Neuron (in vitro differentiated cells): ENCODE data around the gene BBS4.
"Not testable (repeated sequence)": the region's sequence is repeated elsewhere in the genome, so short reads cannot be mapped to it uniquely, and the experiment has no call there.

ENCODE experiments used
- H2AFZ ChIP-seq: one replicate; pipeline ENCODE4 v1.6.1; 2013; ENCODE audit warnings: low read depth, mild to moderate bottlenecking, inconsistent platforms, low read length, moderate library complexity
- H3K27me3 ChIP-seq: one replicate; pipeline ENCODE4 v1.6.1; 2013; ENCODE audit warnings: low read length; ENCODE audit not compliant: insufficient read depth
- H3K36me3 ChIP-seq: one replicate; pipeline ENCODE4 v1.6.1; 2013; ENCODE audit warnings: low read length; ENCODE audit not compliant: insufficient read depth
- H3K4me1 ChIP-seq: one replicate; pipeline ENCODE4 v1.6.1; 2013; ENCODE audit warnings: low read length; ENCODE audit not compliant: insufficient read depth
- H3K4me3 ChIP-seq: 2 replicates; pipeline ENCODE4 v1.5.1; 2013; ENCODE audit warnings: mild to moderate bottlenecking, low read length, moderate library complexity
- H3K9me3 ChIP-seq: one replicate; pipeline ENCODE4 v1.6.1; 2013; ENCODE audit warnings: low read length

BBS4 gene, protein sequence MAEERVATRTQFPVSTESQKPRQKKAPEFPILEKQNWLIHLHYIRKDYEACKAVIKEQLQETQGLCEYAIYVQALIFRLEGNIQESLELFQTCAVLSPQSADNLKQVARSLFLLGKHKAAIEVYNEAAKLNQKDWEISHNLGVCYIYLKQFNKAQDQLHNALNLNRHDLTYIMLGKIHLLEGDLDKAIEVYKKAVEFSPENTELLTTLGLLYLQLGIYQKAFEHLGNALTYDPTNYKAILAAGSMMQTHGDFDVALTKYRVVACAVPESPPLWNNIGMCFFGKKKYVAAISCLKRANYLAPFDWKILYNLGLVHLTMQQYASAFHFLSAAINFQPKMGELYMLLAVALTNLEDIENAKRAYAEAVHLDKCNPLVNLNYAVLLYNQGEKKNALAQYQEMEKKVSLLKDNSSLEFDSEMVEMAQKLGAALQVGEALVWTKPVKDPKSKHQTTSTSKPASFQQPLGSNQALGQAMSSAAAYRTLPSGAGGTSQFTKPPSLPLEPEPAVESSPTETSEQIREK

DNA sequence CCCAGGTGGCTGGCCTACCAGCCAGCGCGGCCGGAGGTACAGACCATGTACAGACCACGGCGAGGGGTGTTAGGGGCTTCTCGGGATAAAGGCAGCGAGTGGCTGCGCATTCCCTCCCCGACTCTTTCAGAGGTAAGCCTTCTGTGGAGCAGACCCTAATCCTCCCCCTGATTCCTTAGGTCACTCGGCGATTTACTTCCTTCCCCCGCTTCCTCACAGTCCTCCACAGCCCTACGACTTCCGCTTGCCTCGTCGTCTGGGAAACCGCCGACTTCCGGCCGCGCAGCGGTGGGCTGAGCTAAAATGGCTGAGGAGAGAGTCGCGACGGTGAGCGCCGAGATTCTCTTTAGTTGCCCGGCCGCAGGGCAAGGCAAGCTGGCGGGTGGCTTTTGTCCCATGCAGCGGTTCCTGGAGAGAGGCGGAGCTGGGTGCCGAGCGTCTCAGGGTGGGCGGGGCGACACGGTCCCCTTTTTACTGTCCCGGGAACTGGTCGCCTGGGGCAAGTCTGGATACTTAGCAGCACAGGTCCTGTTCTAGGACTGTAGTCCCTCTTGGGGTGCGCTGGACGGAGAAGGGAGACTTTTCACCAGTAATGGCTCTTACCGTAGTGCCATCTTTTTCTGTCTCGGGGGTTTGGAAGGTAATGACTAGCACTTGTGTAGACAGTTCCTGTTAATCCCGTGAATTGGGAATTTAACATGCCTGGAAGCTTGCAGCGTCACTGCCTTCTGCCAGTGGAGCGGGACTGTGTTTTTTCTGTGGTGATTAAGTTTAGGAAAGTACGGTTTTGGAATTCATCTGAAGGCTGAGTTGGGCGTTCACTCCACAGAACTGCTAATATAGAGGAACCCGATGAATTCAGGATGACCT lies at the start of gene BBS4, which contains the start of gene HIGD2B:
Gene BBS4 (plus strand): TSS at position 283 of the 870 bp plus-strand sequence. CDS start 21 bp downstream, at position 304.
Gene HIGD2B (minus strand): TSS at position 258 of the 870 bp plus-strand sequence. CDS start 9,808 bp downstream, outside the sequence.
- peak within 1 kb of the TSS; percentile 71 for H3K4me3 ChIP-seq
- no peaks in the 10 kb centered on the region for H3K9me3 ChIP-seq
- H2AFZ ChIP-seq: peak within 1 kb of the TSS; percentile 99
- H3K4me1 ChIP-seq: peaks cover 6% of the 10 kb centered on the region
- H3K36me3 ChIP-seq: no peaks in the 10 kb centered on the region
- H3K27me3 ChIP-seq: no peaks in the 10 kb centered on the region

DNA sequence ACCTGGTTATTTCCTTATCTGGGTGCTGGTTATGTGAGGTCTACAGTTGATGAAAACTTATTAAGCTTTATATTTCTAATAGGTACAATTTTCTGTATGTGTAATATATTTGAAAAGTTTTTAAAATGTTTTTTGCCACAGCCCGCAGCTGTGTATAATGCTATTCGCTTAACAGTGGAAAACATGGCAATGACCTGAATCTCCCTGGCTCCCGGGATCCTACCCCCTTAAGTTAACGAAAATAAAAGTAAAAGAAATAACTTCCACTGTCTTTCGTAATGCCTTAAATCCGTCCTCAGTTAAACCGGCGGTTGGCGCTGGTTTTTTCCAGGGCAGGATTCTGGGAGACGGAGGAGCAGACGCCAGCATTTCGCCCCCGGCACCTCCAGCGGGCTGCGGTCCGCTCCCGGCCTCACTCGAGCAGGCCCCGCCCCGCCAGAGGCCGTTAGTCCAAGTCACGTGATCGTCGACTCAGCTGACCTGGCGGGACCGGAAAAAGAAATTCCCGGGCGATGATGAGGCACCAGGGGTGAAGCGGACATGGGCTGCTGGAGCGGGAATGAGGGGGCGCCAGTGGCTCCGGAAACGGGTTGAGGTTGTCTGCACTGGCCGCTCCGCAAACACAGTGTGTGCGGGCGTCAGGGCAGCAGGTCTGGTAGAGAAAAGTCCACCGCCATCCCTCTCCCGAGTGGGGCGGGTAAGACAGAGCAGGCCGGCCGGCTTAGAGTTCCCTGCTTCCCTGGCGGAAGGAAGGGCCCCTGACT lies 49.3 kb upstream of the BBS4 start:
- peak overlapping the region; percentile 53 for H3K4me3 ChIP-seq
- not testable (repeated sequence) for H3K9me3 ChIP-seq, H3K27me3 ChIP-seq

DNA sequence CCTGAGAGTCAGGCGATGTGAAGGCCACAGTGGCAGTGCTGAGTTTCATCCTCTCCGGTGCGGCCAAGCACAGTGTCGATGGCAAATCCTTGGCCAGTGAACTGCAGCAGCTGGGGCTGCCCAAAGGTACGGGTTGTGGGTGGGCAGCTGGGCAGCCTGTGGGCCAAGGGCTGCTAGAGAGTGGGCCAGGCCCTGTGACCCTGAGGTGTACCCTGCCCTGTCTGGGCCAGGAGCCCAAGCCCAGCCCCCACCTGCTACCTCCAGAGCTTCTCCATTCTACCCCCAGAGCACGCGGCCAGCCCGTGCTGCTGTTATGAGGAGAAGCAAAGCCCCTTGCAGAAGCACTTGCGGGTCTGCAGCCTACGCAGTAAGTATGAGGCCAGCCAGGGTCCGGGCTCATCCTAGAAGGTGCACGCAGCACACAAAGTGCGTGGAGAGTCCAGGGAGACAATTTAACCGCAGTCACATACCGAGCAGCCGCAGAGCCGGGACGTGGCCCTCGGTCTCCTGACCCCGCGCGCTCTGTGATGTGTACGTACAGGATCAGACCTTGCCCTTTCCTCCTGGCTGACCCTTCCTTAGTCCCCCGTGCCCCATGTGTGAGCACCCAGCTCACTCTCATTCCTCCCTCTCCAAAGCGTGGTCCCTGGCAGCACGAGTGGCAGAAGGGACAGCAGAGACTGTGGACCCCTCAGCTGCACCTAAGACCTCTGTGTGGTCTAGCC lies 46.1 kb upstream of the BBS4 start:
- not testable (repeated sequence) for H3K4me3 ChIP-seq, H3K36me3 ChIP-seq, H3K27me3 ChIP-seq, H2AFZ ChIP-seq, H3K4me1 ChIP-seq, H3K9me3 ChIP-seq

More for the DNA sequence above, 49.3 kb upstream of the BBS4 start:
- not testable (repeated sequence) for H2AFZ ChIP-seq, H3K4me1 ChIP-seq, H3K36me3 ChIP-seq

DNA sequence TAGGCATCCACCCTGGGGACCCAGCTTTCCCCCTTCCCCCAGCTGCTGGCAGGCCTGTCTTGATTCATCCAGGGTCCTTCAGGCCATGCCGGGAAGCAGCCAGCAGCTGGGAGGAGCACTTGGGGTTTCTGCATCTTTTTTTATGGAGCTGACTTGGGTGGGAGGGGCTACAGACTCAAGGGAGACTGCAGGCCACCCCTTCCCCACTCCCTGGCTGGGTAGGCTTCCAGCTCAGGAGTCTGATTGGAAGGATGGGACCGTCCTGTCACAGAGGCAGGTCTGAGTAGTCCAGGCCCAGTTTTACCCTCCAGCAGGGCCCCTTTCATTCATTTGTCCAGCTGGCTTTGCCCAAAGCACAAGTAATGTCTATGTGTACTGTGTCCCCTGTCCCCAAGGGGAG lies 43.7 kb upstream of the BBS4 start:
- H2AFZ ChIP-seq, H3K27me3 ChIP-seq, H3K4me3 ChIP-seq, H3K4me1 ChIP-seq, H3K36me3 ChIP-seq, H3K9me3 ChIP-seq: not testable (repeated sequence)

DNA sequence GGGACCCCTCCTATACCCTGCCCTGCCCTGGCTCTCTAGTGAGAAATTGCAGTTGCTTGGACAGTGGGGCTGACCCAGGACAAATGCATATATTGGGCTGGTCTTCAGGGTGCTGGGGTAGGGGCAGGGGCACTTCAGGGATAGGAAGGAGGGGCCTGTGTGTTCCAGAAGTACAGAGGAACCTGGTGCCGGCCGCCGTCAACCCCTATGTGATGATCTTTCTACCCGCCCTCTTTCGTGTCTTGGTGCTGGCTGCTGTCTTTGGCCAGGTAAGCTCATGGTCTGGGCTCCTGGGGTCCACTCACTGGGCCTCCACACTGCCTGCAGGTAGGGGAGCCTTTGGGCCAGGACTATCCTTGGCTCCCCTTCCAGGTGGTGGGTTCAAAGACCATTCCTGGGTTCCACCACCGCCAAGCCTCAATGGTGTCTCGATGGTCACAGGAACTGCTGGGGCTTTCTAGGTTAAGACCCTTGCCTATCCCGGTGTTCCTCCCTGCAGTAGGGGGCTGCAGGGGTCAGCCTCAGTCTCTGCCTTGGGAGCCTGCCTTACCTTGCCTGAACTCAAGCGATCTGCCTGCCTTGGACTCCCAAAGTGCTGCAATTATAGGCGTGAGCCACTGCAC lies 37.3 kb upstream of the BBS4 start:
- H3K4me1 ChIP-seq, H3K4me3 ChIP-seq, H2AFZ ChIP-seq, H3K9me3 ChIP-seq, H3K27me3 ChIP-seq, H3K36me3 ChIP-seq: not testable (repeated sequence)

DNA sequence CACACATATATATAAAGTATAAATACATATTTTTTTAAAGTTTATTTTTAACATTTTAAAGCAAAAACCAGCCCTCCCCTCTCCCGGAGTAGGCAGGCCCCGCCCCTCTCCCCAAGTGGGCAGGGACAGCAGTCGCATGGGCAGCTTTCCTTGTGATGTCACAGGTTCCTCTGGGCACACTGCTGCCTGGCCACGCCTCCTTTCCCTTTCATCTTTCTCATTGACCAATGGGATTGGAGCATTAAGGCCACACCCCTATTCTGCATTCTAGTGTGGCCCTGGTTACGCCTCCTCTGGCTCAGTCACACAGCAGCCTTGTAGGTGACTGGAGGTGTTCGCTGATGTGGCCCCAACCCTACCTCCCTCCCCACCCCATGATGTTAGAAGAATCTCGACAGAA lies 31.6 kb upstream of the BBS4 start, which contains the start of gene GOLGA6B:
Gene GOLGA6B (plus strand): TSS at position 301 of the 400 bp plus-strand sequence. CDS start 41 bp downstream, at position 342.
- not testable (repeated sequence) for H3K27me3 ChIP-seq, H3K36me3 ChIP-seq, H3K4me1 ChIP-seq, H2AFZ ChIP-seq, H3K9me3 ChIP-seq, H3K4me3 ChIP-seq

DNA sequence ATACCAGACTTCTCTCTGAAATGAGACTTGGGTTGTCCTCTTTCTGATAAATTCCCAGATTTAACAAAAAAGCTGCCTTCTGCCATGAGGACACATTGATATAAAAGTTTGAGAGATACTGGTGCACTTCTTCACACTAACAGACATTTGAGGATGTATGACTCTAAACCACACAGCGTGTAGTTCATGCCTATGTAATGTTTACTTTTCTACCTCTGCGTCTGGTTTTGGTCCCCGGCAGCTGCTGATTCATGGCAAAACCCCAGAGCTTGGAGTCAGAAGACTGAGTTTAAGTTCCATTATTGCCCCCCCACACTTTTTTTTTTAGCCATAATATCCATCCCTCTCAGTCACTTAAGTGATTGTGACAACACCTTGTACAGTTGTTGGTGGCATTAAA lies 30.0 kb upstream of the BBS4 start:
- not testable (repeated sequence) for H3K36me3 ChIP-seq, H3K9me3 ChIP-seq, H3K4me3 ChIP-seq, H2AFZ ChIP-seq, H3K4me1 ChIP-seq, H3K27me3 ChIP-seq

DNA sequence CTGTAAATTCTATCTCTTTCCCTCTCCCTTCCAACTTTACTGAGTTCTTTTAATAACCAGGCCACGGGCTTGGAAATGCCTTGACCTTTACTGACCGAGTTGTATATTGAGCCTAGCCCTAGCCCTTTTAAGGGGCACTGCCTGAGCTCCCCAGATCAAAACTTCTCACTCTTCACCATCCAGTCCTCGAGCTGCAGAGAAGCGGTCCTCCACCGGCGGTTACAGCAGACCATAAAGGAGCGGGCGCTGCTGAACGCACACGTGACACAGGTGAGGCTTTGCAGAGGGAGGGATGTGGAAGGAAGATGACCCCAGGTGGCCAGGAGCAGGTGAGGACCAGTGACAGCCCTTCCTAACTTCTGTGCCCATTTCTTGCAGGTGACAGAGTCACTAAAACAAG lies 24.9 kb upstream of the BBS4 start:
- H3K36me3 ChIP-seq, H3K4me1 ChIP-seq, H2AFZ ChIP-seq, H3K4me3 ChIP-seq, H3K9me3 ChIP-seq, H3K27me3 ChIP-seq: not testable (repeated sequence)

DNA sequence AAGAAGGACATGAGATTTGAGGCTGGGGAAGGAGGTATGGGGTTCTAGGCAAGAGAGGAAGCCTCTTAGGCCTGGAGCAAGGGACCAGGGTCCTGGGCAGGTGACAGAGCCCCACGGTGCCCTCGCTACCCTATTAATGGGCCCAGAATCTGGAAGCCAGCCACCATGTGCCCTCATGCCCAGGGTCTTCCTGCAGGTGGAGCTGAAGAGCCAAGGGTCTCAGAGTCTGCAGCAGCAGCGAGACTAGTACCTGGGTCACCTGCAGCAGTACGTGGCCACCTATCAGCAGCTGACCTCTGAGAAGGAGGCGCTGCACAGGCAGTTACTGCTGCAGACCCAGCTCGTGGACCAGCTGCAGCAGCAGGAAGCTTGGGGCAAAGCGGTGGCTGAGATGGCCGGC lies 22.1 kb upstream of the BBS4 start:
- not testable (repeated sequence) for H3K4me1 ChIP-seq, H3K27me3 ChIP-seq, H2AFZ ChIP-seq, H3K9me3 ChIP-seq, H3K4me3 ChIP-seq, H3K36me3 ChIP-seq

DNA sequence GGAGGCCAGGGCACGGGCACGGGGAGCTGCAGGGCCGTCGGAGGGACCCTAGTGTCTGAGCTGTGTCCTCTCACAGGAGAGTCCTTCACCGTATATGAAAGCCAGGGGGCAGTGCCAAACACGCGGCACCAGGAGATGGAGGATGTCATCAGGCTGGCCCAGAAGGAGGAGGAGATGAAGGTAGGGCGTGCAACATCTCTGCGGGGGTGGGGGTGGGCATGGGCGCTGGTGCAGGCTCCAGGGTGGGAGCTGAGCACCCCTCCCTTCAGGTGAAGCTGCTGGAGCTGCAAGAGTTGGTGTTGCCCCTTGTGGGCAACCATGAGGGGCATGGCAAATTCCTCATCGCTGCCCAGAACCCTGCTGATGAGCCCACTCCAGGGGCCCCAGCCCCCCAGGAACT lies 20.3 kb upstream of the BBS4 start:
- not testable (repeated sequence) for H3K4me3 ChIP-seq, H3K9me3 ChIP-seq, H3K36me3 ChIP-seq, H3K27me3 ChIP-seq, H3K4me1 ChIP-seq, H2AFZ ChIP-seq

DNA sequence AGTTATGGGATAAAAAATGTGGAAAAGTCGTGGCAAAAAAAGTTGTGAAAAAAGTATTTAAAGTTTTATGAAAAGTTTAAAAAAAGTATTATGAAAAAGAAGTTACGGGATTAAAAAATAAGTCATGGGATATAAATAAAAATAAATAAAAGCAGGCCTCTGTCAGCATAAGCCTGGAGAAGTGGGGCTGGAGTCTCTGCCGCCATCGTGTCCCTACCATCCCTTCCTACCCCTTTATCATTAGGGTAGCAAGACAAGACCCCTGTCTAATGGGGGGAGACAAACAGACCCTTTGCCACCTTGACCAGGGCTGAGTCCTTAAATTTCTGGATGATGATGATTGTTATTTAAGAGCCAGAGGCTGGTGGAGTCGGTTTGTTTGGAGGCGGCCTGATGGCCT lies 16.2 kb upstream of the BBS4 start:
- H3K9me3 ChIP-seq, H3K36me3 ChIP-seq, H3K27me3 ChIP-seq, H2AFZ ChIP-seq, H3K4me3 ChIP-seq: not testable (repeated sequence)
- H3K4me1 ChIP-seq: peaks cover 11% of the 10 kb centered on the region
